ENCODE data around the gene CDCA4. TPM values are rescaled to one million over a fixed set of nuclear protein-coding genes. Genes with fewer than 3 reads are reported as not detected.
"Not testable (repeated sequence)": the region's sequence is repeated elsewhere in the genome, so short reads cannot be mapped to it uniquely, and the experiment has no call there.

The CDCA4 gene
- total RNA-seq, 1 experiment from 2014 or later = 83.6 TPM

DNA sequence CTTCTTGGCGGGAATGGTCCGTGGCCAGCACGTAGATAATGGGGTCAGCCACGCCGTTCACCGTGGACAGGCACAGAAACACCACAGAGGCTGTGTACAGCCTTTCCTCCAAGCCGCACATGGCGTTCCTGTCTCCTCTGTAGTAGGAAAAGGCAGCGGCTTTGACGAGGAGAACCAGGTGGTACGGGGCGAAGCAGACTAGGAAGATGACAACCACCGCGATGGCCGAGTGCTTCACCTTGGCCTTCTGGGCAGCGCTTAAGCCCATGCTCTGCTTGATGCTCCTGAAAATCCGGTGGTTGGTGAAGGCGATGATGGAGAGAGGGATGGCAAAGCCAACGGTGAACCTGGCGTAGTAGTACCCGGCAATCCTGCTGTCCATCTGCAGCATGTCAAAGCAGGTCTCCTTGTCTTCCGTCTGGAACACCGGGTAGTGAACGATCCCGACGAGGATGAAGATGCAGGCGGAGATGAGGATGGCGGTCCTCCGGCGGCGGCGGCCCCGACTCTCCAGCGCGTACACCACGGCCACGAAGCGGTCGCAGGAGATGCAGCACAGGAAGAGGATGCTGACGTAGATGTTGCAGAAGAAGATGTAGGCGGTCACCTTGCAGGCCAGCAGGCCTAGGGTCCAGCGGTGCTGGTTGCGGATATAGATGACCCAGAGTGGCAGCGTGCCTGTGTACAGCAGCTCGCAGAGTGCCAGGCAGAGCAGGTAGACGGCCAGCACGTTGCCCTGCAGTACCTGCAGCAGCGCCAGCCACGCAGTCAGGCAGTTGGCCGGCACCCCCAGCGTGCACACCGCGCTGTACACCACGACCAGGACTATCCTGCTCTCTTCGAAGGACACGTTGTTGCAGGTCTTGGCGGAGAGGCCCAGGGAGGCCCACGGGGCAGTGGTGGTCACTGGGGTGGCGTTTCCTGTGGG, 30.6 kb upstream of the CDCA4 start:
- Histone ChIP-seq H3K27me3 (replicated peaks) (no peaks in the 10 kb centered on the region), H3K4me1 (replicated peaks) (no peaks in the 10 kb centered on the region), H3K36me3 (no peaks in the 10 kb centered on the region), H3K9me3 (replicated peaks) (no peaks in the 10 kb centered on the region), H3K27ac (no peak overlapping the region), H3K4me3 (no peak overlapping the region)
- no peak for DNase-seq (ENCODE audit: low read depth in 1 of 2, low spot score in 2 of 2)

DNA sequence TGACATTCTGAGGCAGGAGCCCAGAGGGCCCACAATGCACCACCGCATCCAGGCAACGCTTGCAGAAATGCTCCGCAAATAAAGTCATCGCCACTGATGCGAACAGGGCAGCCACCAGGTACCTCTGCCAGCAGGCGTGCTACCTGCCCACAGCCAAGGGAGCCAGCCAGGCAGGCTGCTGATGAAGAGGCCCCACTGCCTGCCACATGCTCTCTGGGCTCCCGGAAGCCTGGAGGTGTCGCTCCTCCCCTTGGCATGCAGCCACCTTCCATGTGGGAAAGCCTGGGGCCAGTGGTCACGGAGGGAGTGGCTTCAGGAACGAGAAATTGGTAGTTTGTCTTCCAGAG, 29.6 kb upstream of the CDCA4 start:
- Histone ChIP-seq H3K27me3 (replicated peaks) (no peaks in the 10 kb centered on the region), H3K9me3 (replicated peaks) (no peaks in the 10 kb centered on the region), H3K4me1 (replicated peaks) (no peaks in the 10 kb centered on the region), H3K36me3 (no peaks in the 10 kb centered on the region), H3K27ac (no peak overlapping the region), H3K4me3 (no peak overlapping the region)
- peak; percentile 10 to 61 for DNase-seq (ENCODE audit: low read depth in 1 of 2, low spot score in 2 of 2)

DNA sequence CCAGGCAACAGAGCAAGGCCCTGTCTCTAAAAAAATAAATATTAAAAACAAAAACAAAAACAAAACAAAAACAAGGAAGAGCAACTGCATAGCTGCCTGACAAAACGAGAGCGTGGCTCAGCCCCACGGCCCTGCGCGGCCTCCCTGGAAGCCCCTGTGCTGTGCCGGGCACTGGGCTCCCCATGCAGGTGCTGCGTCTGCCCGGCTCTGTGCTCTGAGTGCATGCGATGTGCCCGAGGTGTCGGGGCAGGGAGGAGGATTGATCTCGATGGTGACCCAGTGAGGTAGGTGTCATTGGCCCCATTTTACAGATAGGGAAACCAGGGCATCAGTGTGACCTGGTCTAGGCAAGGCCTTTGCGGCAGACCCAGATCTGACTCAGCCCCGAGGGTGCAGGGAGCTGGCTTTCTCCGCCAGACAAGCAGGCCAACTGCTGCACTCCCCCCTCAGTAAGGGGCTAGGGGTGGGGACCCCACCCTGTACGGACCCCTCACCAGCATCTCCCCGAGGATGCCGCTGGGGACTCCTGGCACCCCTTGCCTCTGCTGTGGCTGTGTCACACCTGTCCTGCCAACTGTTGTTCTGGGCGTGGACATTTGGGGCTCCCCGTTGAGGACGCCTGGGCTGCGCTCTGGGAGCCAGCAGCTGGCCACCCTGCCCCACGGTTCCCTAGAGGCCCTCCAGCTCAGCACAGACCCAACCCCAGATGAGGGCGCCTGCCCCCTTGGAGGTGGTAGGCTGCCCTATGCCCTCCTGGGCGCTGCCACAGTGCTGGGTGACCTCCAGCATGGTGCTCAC, 29.1 kb upstream of the CDCA4 start:
- no peaks in the 10 kb centered on the region for H3K9me3 ChIP-seq (replicated peaks)
- H3K36me3 ChIP-seq = no peaks in the 10 kb centered on the region
- H3K4me1 ChIP-seq (replicated peaks) = no peaks in the 10 kb centered on the region
- H3K27me3 ChIP-seq (replicated peaks) = no peaks in the 10 kb centered on the region
- no peak for DNase-seq (ENCODE audit: low read depth in 1 of 2, low spot score in 2 of 2)
- H3K27ac ChIP-seq = no peak overlapping the region
- no peak overlapping the region for H3K4me3 ChIP-seq

DNA sequence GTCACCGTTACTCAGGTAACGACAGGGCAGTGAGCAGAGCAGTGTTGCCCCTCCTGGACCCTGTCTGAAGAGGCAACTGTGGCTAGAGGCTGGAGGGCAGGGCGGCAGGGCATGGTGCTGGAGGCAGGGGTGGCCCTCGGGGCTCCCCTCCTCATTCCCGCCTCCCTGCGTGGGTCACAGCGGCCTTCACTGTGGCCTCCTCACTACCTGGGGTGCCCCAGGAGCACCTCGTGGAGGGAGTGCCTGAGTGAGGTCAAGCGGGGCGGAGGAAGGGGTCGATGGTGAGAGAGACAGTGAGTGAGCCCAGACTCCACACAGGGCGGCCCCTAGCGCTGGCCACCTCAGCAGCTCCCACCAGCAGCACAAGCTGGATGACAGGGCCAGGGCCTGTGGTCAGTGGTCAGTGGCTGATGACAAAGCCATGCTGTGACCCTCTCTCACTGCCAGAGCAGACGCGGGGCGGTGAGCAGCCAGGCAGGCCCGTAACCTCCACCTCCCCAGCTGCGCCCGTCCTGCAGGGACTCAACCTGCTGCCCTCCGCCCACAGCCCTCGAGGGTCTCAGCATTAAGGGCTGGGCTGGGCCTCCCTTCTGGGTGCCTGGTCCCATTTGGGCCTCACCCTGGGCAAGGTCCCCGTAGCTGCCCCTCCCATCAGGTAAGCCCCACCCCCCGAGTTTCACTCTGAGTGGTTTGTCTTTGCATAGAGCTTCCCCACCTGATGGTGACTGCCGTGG, 26.6 kb upstream of the CDCA4 start:
- H3K27ac ChIP-seq = no peak overlapping the region
- H3K4me3 ChIP-seq = no peak overlapping the region
- H3K36me3 ChIP-seq = no peaks in the 10 kb centered on the region
- DNase-seq (ENCODE audit: low read depth in 1 of 2, low spot score in 2 of 2) = no peak
- no peaks in the 10 kb centered on the region for H3K9me3 ChIP-seq (replicated peaks)
- no peaks in the 10 kb centered on the region for H3K4me1 ChIP-seq (replicated peaks)
- H3K27me3 ChIP-seq (replicated peaks) = no peaks in the 10 kb centered on the region

DNA sequence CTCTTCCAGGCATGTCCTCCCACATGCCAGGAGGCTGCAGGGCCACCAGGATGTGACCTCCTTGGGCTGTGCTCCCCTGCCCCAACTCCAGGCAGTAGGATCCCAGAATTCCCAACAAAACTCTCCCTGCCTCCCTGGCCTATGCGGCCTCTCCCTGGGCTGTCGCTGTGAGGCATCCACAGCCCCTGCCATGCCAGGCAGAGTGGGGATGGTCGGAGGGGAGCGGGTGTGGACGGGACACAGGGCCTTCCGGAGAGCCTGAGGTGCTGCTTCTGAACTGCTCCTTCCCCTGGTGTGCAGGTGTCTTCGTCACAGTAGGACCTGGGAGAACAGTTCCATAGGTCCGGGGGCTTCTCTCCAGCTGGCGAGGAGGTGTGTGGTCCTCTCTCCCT, 26.0 kb upstream of the CDCA4 start:
- no peaks in the 10 kb centered on the region for H3K4me1 ChIP-seq (replicated peaks)
- no peak for DNase-seq (ENCODE audit: low read depth in 1 of 2, low spot score in 2 of 2)
- no peak overlapping the region for H3K4me3 ChIP-seq
- no peak overlapping the region for H3K27ac ChIP-seq
- H3K27me3 ChIP-seq (replicated peaks) = no peaks in the 10 kb centered on the region
- H3K36me3 ChIP-seq = no peaks in the 10 kb centered on the region
- H3K9me3 ChIP-seq (replicated peaks) = no peaks in the 10 kb centered on the region

DNA sequence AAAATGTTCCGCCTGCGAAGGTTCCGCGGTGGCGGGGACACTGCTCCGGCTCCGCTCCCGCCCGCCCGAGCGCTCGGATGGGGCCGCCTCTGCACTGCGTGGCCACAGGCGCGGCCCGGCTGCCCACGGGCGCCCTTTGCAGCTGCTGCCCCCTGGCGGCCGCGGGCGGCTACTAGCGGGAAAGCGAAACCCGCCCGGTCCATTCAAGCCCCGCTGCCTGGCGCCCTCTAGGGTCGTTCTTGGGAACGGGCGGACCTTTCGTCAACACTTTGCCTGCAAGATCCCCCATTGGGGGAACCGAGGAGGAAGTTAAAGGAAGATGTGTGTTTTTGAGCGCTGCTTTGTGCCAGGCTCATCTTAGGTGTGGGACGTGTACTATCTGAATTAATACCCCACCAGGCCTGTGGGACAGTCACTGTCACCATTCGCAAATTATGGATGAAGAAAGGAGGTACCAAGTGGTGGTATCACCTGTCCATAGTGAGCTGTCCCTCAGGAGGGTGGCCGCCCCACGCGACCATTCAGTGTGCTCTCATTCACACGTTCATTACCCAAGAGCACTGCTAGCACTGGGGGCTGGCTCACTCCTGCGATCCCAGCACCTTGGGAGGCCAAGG, 24.9 kb upstream of the CDCA4 start:
- Histone ChIP-seq H3K27ac (no peak overlapping the region), H3K4me1 (replicated peaks) (no peaks in the 10 kb centered on the region), H3K27me3 (replicated peaks) (no peaks in the 10 kb centered on the region), H3K9me3 (replicated peaks) (no peaks in the 10 kb centered on the region), H3K4me3 (no peak overlapping the region), H3K36me3 (no peaks in the 10 kb centered on the region)
- peak; percentile 83 to 86 for DNase-seq (ENCODE audit: low read depth in 1 of 2, low spot score in 2 of 2)

DNA sequence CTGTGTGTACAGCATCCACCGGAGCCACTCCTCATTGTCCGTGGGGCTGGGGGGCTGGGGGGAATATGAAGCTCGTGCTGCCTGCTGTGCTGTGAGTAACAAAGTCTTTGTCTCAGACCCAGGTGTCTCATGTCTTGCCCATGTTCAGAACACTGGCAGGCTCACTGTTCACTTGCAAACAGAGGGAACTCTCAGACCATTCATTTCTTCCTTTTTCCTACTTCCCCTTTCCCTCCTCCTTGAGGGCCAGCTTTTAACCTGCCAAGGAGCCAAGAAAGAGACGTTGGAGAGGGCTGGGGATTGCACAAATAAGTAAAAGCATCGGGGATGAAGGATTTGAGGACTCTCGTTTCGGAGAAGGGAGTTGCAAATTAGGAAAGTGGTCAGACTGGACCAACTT, 22.8 kb upstream of the CDCA4 start:
- no peaks in the 10 kb centered on the region for H3K27me3 ChIP-seq (replicated peaks)
- no peak for DNase-seq (ENCODE audit: low read depth in 1 of 2, low spot score in 2 of 2)
- H3K36me3 ChIP-seq = no peaks in the 10 kb centered on the region
- no peak overlapping the region for H3K27ac ChIP-seq
- H3K9me3 ChIP-seq (replicated peaks) = no peaks in the 10 kb centered on the region
- no peak overlapping the region for H3K4me3 ChIP-seq
- H3K4me1 ChIP-seq (replicated peaks) = no peaks in the 10 kb centered on the region

DNA sequence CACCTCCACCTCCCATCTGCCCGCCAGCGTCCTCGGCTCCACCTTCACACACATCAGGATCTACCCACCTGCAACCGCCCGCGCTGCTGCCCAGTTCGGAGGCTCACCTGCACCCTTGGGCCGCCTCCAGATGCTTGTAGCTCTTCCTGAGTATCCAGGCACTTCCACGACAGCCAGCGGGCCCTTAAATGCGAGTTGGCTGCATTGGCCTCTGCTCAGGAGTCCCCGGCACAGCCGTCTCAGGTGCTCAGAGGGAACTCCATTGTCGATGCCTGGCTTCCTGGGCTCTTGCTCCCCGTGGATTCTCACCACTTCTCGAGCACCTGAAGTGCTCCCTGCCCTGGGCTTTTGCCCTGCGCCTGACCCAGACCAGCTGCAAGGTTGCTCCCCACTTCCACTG, 21.9 kb upstream of the CDCA4 start:
- Histone ChIP-seq H3K36me3 (no peaks in the 10 kb centered on the region), H3K4me1 (replicated peaks) (no peaks in the 10 kb centered on the region), H3K9me3 (replicated peaks) (no peaks in the 10 kb centered on the region), H3K27me3 (replicated peaks) (no peaks in the 10 kb centered on the region), H3K27ac (no peak overlapping the region), H3K4me3 (no peak overlapping the region)
- DNase-seq (ENCODE audit: low read depth in 1 of 2, low spot score in 2 of 2) = no peak

DNA sequence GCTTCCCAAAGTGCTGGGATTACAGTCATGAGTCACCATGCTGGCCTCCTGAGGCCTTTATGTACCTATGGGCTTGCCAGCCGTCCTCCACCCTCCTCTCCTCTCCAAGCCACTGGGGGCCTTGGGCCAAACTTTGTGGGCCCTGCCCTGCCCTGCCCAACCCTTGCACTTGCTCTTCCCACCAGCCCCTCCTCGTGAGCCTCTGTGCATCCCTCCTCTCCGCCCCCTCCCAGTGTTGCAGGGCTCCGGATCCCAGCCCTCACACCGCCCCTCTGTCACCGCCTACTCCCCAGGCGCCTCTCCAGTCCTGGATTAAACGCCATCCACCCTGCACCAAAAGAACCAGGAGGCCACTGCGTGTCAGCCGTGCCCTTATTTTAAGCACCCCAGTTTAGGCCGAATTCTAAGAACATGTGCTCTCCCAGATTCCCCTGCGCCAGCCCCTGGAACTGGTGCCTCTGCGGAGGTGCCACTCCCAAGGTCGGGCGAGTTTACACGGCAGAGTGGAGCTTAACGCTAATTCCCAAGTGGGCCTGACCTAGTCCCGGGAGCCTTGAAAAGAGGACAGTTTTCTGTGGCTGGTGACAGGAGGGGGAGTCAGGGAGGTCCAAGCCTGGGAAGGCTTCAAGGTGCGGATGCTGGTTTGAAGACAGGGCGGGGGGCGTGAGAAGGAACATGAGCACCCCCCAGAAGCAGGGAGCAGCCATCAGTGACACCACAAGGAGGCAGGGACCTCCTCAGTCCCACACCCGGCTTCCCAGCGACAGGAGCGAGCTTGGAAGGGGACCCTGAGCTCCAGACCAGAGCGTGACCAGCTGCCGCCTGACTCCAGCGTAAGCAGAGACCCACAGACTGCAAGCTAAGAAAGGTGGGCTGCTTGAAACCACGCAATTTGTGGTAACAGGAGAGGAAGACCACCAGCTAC, 21.2 kb upstream of the CDCA4 start:
- H3K36me3 ChIP-seq = no peaks in the 10 kb centered on the region
- no peak for DNase-seq (ENCODE audit: low read depth in 1 of 2, low spot score in 2 of 2)
- H3K9me3 ChIP-seq (replicated peaks) = no peaks in the 10 kb centered on the region

DNA sequence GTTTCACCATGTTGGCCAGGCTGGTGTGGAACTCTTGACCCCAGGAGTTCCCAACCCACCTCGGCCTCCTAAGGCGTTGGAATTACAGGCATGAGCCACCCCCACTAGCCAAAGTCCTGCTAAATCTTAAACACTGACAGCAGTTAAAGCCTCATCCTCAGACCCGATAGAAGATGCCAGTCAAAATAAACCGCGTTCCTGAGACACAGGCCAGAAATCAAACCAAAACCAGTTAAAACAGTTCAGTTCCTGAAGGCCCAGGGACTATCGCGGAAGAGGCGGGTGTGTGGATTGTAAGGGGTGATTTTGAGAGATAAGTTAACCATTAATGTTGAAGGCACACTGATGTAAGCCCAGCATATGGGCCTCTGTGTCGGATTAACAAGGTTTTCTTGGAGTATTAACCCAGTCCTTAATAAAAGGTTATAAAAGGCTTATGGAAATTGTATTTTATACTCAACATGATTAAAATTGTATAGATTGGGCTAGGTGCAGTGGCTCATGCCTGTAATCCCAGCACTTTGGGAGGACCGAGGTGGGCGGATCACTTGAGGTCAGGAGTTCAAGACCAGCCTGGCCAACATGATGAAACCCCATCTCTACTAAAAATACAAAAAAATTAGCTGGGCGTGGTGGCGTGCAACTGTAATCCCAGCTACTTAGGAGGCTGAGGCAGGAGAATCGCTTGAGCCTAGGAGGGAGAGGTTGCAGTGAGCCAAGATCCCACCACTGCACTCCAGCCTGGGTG, 18.7 kb upstream of the CDCA4 start:
- no peaks in the 10 kb centered on the region for H3K36me3 ChIP-seq
- H3K4me3 ChIP-seq = no peak overlapping the region
- H3K4me1 ChIP-seq (replicated peaks) = no peaks in the 10 kb centered on the region
- no peak overlapping the region for H3K27ac ChIP-seq
- no peak for DNase-seq (ENCODE audit: low read depth in 1 of 2, low spot score in 2 of 2)
- no peaks in the 10 kb centered on the region for H3K9me3 ChIP-seq (replicated peaks)
- no peaks in the 10 kb centered on the region for H3K27me3 ChIP-seq (replicated peaks)

More for the DNA sequence above, 21.2 kb upstream of the CDCA4 start:
- no peak overlapping the region for H3K27ac ChIP-seq
- no peaks in the 10 kb centered on the region for H3K4me1 ChIP-seq (replicated peaks)
- H3K4me3 ChIP-seq = no peak overlapping the region
- H3K27me3 ChIP-seq (replicated peaks) = no peaks in the 10 kb centered on the region

DNA sequence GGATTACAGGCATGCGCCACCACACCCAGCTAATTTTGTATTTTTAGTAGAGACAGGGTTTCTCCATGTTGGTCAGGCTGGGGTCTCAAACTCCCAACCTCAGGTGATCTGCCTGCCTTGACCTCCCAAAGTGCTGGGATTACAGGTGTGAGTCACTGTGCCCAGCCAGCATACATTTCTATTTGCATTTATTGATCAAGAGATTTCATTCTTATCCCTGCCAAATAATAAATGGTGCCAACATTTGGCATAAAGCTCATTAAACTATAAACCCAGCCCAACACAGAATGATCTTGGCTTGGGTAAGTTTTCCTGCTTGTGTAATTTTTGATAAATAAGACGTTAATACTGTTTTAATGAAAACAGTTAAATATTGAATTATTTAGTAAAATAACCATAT, 14.7 kb upstream of the CDCA4 start:
- H3K4me3 ChIP-seq; DNase-seq (ENCODE audit: low read depth in 1 of 2, low spot score in 2 of 2); H3K27ac ChIP-seq; H3K36me3 ChIP-seq; H3K9me3 ChIP-seq (replicated peaks); H3K4me1 ChIP-seq (replicated peaks); H3K27me3 ChIP-seq (replicated peaks): not testable (repeated sequence)

DNA sequence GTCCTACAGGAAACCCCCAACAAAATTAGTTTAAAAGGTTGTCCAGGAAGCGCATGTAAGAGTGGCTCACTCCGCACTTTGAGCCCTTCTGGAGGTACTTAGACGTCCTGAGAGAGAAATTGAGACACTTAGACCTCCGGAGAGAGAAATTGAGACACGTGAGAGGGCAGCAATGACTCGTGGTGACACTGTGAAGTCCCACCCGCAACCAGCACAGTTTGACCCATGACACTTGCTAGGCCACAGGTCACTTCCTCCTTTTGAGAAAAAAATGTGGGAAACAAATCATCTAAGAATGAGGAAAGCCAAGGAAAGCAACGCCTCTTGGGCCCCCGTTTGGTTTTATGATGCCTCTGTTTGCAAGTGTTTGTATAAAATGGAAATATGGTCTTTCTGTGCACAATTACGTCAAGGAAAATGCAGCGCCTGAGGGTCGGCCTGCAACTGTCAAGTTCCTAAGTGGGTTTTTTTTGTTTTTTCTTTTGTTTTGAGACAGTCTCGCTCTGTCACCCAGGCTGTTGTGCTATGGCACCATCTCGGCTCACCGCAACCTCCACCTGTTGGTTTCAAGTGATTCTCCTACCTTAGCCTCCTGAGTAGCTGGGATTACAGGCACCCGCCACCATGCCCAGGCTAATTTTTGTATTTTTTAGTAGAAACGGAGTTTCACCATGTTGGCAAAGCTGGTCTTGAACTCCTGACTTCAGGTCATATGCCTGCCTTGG, 13.6 kb upstream of the CDCA4 start:
- Histone ChIP-seq H3K27ac (no peak overlapping the region), H3K4me3 (no peak overlapping the region), H3K36me3 (no peaks in the 10 kb centered on the region), H3K9me3 (replicated peaks) (no peaks in the 10 kb centered on the region), H3K4me1 (replicated peaks) (no peaks in the 10 kb centered on the region), H3K27me3 (replicated peaks) (no peaks in the 10 kb centered on the region)
- no peak for DNase-seq (ENCODE audit: low read depth in 1 of 2, low spot score in 2 of 2)

All from SJSA1 (cell line).